ENCODE results near the gene ZNF3.
A peak's percentile ranks its signal among the peaks of the same experiment; 100 is the strongest.

Gene ZNF3

GRCh38 chr7:100109521-100110163 lies 28.1 kb upstream of the ZNF3 start:
- DNase-seq (ENCODE audit: low spot score) = no peak
- FAIRE-seq = peak; percentile 73

GRCh38 chr7:100107890-100108289 lies 26.4 kb upstream of the ZNF3 start:
- FAIRE-seq (no peak), DNase-seq (ENCODE audit: low spot score) (no peak)

- FAIRE-seq (peak; percentile 5), DNase-seq (ENCODE audit: low spot score) (no peak)
Observed at GRCh38 chr7:100107125-100107737, 25.7 kb upstream of the ZNF3 start.

GRCh38 chr7:100106633-100107032 lies 25.1 kb upstream of the ZNF3 start:
- no peak for FAIRE-seq
- no peak for DNase-seq (ENCODE audit: low spot score)

- FAIRE-seq = no peak
Observed at GRCh38 chr7:100105534-100105933, 24.0 kb upstream of the ZNF3 start.

GRCh38 chr7:100102950-100103840 lies 21.7 kb upstream of the ZNF3 start:
- no peak for DNase-seq (ENCODE audit: low spot score)
- no peak for FAIRE-seq

More at GRCh38 chr7:100105534-100105933, 24.0 kb upstream of the ZNF3 start:
- no peak for DNase-seq (ENCODE audit: low spot score)

GRCh38 chr7:100101016-100101862 lies 19.7 kb upstream of the ZNF3 start, which contains the start of the genes AP4M1 and MCM7:
Gene AP4M1, plus strand, starts transcription at chr7:100101643. Its CDS starts 72 bp downstream, at chr7:100101715.
Gene MCM7, minus strand, starts transcription at chr7:100101397. Its CDS starts 103 bp downstream, at chr7:100101294.
- DNase-seq (ENCODE audit: low spot score) (peak; percentile 100), FAIRE-seq (peak; percentile 96)

- peak; percentile 98 for DNase-seq (ENCODE audit: low spot score)
- FAIRE-seq = peak; percentile 92
Observed at GRCh38 chr7:100100420-100101015, 19.0 kb upstream of the ZNF3 start.

- FAIRE-seq (no peak), DNase-seq (ENCODE audit: low spot score) (no peak)
Observed at GRCh38 chr7:100099452-100099851, 17.9 kb upstream of the ZNF3 start.

GRCh38 chr7:100098913-100099312 lies 17.4 kb upstream of the ZNF3 start:
- FAIRE-seq (no peak), DNase-seq (ENCODE audit: low spot score) (no peak)

GRCh38 chr7:100095704-100096103 lies 14.2 kb upstream of the ZNF3 start:
- no peak for DNase-seq (ENCODE audit: low spot score)
- FAIRE-seq = no peak

- FAIRE-seq = no peak
- DNase-seq (ENCODE audit: low spot score) = no peak
Observed at GRCh38 chr7:100095289-100095688, 13.8 kb upstream of the ZNF3 start.

- DNase-seq (ENCODE audit: low spot score) (no peak), FAIRE-seq (no peak)
Observed at GRCh38 chr7:100093925-100094486, 12.5 kb upstream of the ZNF3 start.

GRCh38 chr7:100093498-100093897 lies 12.0 kb upstream of the ZNF3 start:
- DNase-seq (ENCODE audit: low spot score) (no peak), FAIRE-seq (no peak)

- peak; percentile 23 for FAIRE-seq
- no peak for DNase-seq (ENCODE audit: low spot score)
Observed at GRCh38 chr7:100093054-100093453, 11.5 kb upstream of the ZNF3 start.

GRCh38 chr7:100091411-100092181 lies 10.1 kb upstream of the ZNF3 start:
- no peak for FAIRE-seq
- no peak for DNase-seq (ENCODE audit: low spot score)

GRCh38 chr7:100090527-100091410 lies 9.2 kb upstream of the ZNF3 start:
- no peak for FAIRE-seq
- no peak for DNase-seq (ENCODE audit: low spot score)

GRCh38 chr7:100089458-100090196 lies 8.1 kb upstream of the ZNF3 start:
- no peak for FAIRE-seq
- no peak for DNase-seq (ENCODE audit: low spot score)
